AG04450 (cell line): Measurements from ENCODE around the gene SORCS2. TPM values are rescaled to one million over a fixed set of nuclear protein-coding genes. Genes with fewer than 3 reads are reported as not detected.

ENCODE experiments used
- CTCF ChIA-PET: fragments of 300-600, 350-600 bp; formaldehyde crosslinking; extraction: SDS; loops from one replicate; lab custom pipeline; 2022; ENCODE audit warnings: antibody characterized with exemption, inconsistent platforms; lab: Charles Lee
- POLR2A ChIA-PET: fragments of 350-600 bp; formaldehyde crosslinking; extraction: SDS; loops from one replicate; lab custom pipeline; 2021; ENCODE audit warnings: antibody characterized with exemption, inconsistent platforms; lab: Yijun Ruan, JAX
- DNase-seq: peaks from one replicate; pipeline ENCODE4 v3.0.0-alpha.2; 2011; ENCODE audit warnings: low read depth, low spot score
- H3K27ac ChIP-seq: one replicate; pipeline ENCODE4 v1.5.1; 2012; ENCODE audit warnings: low read depth, low read length, control low read depth
- H3K27me3 ChIP-seq: one replicate; pipeline ENCODE4 v1.6.0; 2012; ENCODE audit warnings: low read length; ENCODE audit not compliant: control insufficient read depth, insufficient read depth
- H3K4me3 ChIP-seq: 2 replicates; pipeline ENCODE4 v1.5.1; 2011; ENCODE audit warnings: mild to moderate bottlenecking, low read depth, low read length, control low read depth
- H3K9me3 ChIP-seq: 2 replicates; pipeline ENCODE4 v1.5.1; 2012; ENCODE audit warnings: low read length; ENCODE audit not compliant: control insufficient read depth, insufficient read depth
- CTCF ChIP-seq: IDR thresholded peaks from 2 replicates; pipeline ENCODE4 v1.5.1; 2011; ENCODE audit warnings: low read depth, low read length, control low read depth, inconsistent platforms
- polyA plus RNA-seq: library from polyadenylated mRNA; depleted of rRNA; stranded (reverse); fragments of >200 nt; gene quantifications from 2 replicates; pipeline ENCODE4 v1.2.3, GENCODE V29; 2011

SORCS2 gene
- polyA plus RNA-seq, 1 experiment: 0.29 TPM

- no peak overlapping the region for H3K4me3 ChIP-seq
- ChIA-PET CTCF (no interaction called here), POLR2A (no interaction called here)
- H3K27ac ChIP-seq: no peak overlapping the region
- peaks cover 57% of the 10 kb centered on the region for H3K27me3 ChIP-seq
- no peak for DNase-seq
- no peak for TF ChIP-seq CTCF
- no peaks in the 10 kb centered on the region; the same call in 1 of the 2 replicates for H3K9me3 ChIP-seq
Observed at GRCh38 chr4:7522452-7523220, 330.3 kb downstream of the SORCS2 start.

- Histone ChIP-seq H3K27ac (no peak overlapping the region), H3K4me3 (no peak overlapping the region), H3K27me3 (peaks cover 48% of the 10 kb centered on the region), H3K9me3 (no peaks in the 10 kb centered on the region; the same call in 1 of the 2 replicates)
- ChIA-PET CTCF (no interaction called here), POLR2A (no interaction called here)
- no peak for TF ChIP-seq CTCF
- no peak for DNase-seq
Observed at GRCh38 chr4:7523526-7523925, 331.2 kb downstream of the SORCS2 start.

- Histone ChIP-seq H3K9me3 (no peaks in the 10 kb centered on the region; the same call in 1 of the 2 replicates), H3K27ac (no peak overlapping the region), H3K4me3 (no peak overlapping the region), H3K27me3 (peaks cover 42% of the 10 kb centered on the region)
- no peak for DNase-seq
- ChIA-PET POLR2A (no interaction called here), CTCF (no interaction called here)
- no peak for TF ChIP-seq CTCF
Observed at GRCh38 chr4:7524064-7524682, 331.8 kb downstream of the SORCS2 start.

- Histone ChIP-seq H3K4me3 (no peak overlapping the region), H3K27me3 (peaks cover 39% of the 10 kb centered on the region), H3K27ac (no peak overlapping the region), H3K9me3 (no peaks in the 10 kb centered on the region; the same call in 1 of the 2 replicates)
- CTCF ChIA-PET: no interaction called here
- TF ChIP-seq CTCF: no peak
- DNase-seq: no peak
- POLR2A ChIA-PET: no interaction called here
Observed at GRCh38 chr4:7524843-7525242, 332.5 kb downstream of the SORCS2 start.

GRCh38 chr4:7526491-7526890 lies 334.2 kb downstream of the SORCS2 start:
- peaks cover 43% of the 10 kb centered on the region for H3K27me3 ChIP-seq

More at GRCh38 chr4:7526491-7526890, 334.2 kb downstream of the SORCS2 start:
- H3K9me3 ChIP-seq: no peaks in the 10 kb centered on the region; the same call in 1 of the 2 replicates
- no peak overlapping the region for H3K4me3 ChIP-seq
- ChIA-PET CTCF (no interaction called here), POLR2A (no interaction called here)
- DNase-seq: no peak
- no peak overlapping the region for H3K27ac ChIP-seq
- no peak for TF ChIP-seq CTCF
